GM12878 (cell line): ENCODE data around the gene ASAP2. TPM values are rescaled to one million over a fixed set of nuclear protein-coding genes. Genes with fewer than 3 reads are reported as not detected.

Source experiments
- ATAC-seq: fragments of 200-7000 bp; cut with Tn5 transposase; 3 replicates; pipeline ENCODE4 v1.9.1; 2020; ENCODE audit warnings: mild to moderate bottlenecking, moderate library complexity
- BruUV-seq: library from RNA; stranded (reverse); fragments of 400-500 nt; replicated peaks from 2 replicates; lab custom pipeline; 2021; lab: Mats Ljungman, UMichigan
- CTCF ChIA-PET: fragments of 300-600 bp; sonication (Branson Sonifier 250); formaldehyde crosslinking; extraction: SDS; loops from one replicate; lab custom pipeline; 2021; ENCODE audit warnings: inconsistent platforms; lab: Yijun Ruan, JAX
- POLR2A ChIA-PET: fragments of 350-600 bp; formaldehyde crosslinking; extraction: SDS; loops from one replicate; lab custom pipeline; 2021; ENCODE audit warnings: inconsistent platforms; lab: Charles Lee
- RAD21 ChIA-PET: fragments of 300-600 bp; sonication (Branson Sonifier 250); formaldehyde crosslinking; loops from one replicate; lab custom pipeline; 2023; ENCODE audit warnings: antibody characterized with exemption; ENCODE audit not compliant: unreplicated experiment; lab: Charles Lee
- SMC1A ChIA-PET: fragments of 300-600 bp; sonication (Branson Sonifier 250); formaldehyde crosslinking; loops from one replicate; lab custom pipeline; 2023; ENCODE audit not compliant: unreplicated experiment, uncharacterized antibody; lab: Charles Lee
- DNase-seq: peaks from one replicate; pipeline ENCODE4 v3.0.0-alpha.2; 2011; ENCODE audit warnings: low read depth, low spot score
- FAIRE-seq: peaks from 3 replicates; lab custom pipeline; 2011; peaks lifted over from hg19 to GRCh38; lab: Jason Lieb, UNC
- H2AFZ ChIP-seq: 2 replicates; pipeline ENCODE4 v1.6.0; 2011; ENCODE audit warnings: low read depth, low read length, control low read depth; ENCODE audit not compliant: control insufficient read depth
- H3K27ac ChIP-seq: 2 replicates; pipeline ENCODE4 v1.5.1; 2011; ENCODE audit warnings: control low read depth; ENCODE audit not compliant: control insufficient read depth, insufficient read depth
- H3K27me3 ChIP-seq, 2 experiments: replicated peaks in 1 of 2; 2 replicates each; pipeline versions ENCODE4 v1.6.0 to v1.6.1; 2011; ENCODE audit warnings: low read length in 1 of 2; ENCODE audit not compliant: control insufficient read depth in 2 of 2, insufficient read depth in 2 of 2
- H3K36me3 ChIP-seq, 2 experiments: 2 replicates each; pipeline ENCODE4 v1.5.1; 2011; ENCODE audit warnings: low read length in 1 of 2; ENCODE audit not compliant: control insufficient read depth in 2 of 2, insufficient read depth in 2 of 2
- H3K4me1 ChIP-seq: 2 replicates; pipeline ENCODE4 v1.6.1; 2011; ENCODE audit warnings: mild to moderate bottlenecking, low read length, moderate library complexity, mixed read lengths; ENCODE audit not compliant: control insufficient read depth, insufficient read depth
- H3K4me2 ChIP-seq: 2 replicates; pipeline ENCODE4 v1.6.0; 2011; ENCODE audit warnings: control low read depth; ENCODE audit not compliant: control insufficient read depth, insufficient read depth
- H3K4me3 ChIP-seq: fragments of 200-600 bp; sonication (generic); 2 replicates; pipeline ENCODE4 v1.5.1; 2016
- H3K79me2 ChIP-seq: 2 replicates; pipeline ENCODE4 v1.6.0; 2011; ENCODE audit warnings: low read length; ENCODE audit not compliant: control insufficient read depth, insufficient read depth
- H3K9ac ChIP-seq: 2 replicates; pipeline ENCODE4 v1.8.0; 2011; ENCODE audit warnings: low read length, control low read depth, mixed read lengths; ENCODE audit not compliant: control insufficient read depth, insufficient read depth
- H3K9me3 ChIP-seq: replicated peaks from 3 replicates; pipeline ENCODE4 v1.5.1; 2011; ENCODE audit warnings: mild to moderate bottlenecking, low read length; ENCODE audit not compliant: control insufficient read depth, insufficient read depth
- H4K20me1 ChIP-seq: 2 replicates; pipeline ENCODE4 v1.6.0; 2011; ENCODE audit not compliant: control insufficient read depth, insufficient read depth
- ATF7 ChIP-seq: fragments of 450-650 bp; IDR thresholded peaks from 2 replicates; pipeline ENCODE4 v1.6.1; 2016; ENCODE audit warnings: low read depth, mild to moderate bottlenecking
- BMI1 ChIP-seq: fragments of 450-650 bp; IDR thresholded peaks from 2 replicates; pipeline ENCODE4 v1.6.1; 2016; ENCODE audit warnings: mild to moderate bottlenecking, moderate library complexity, borderline replicate concordance
- CBX3 ChIP-seq: fragments of 200-600 bp; sonication (generic); IDR thresholded peaks from 2 replicates; pipeline ENCODE4 v1.6.1; 2016; ENCODE audit warnings: low read depth, borderline replicate concordance
- E2F4 ChIP-seq: IDR thresholded peaks from 2 replicates; pipeline ENCODE4 v1.6.1; 2012; ENCODE audit warnings: low read depth, low read length, improper control_type of control experiment
- EED ChIP-seq: sonication (generic); IDR thresholded peaks from 2 replicates; pipeline ENCODE4 v1.6.1; 2016; ENCODE audit warnings: antibody characterized with exemption, low read depth
- GABPA ChIP-seq: IDR thresholded peaks from 2 replicates; pipeline ENCODE4 v1.6.1; 2014; ENCODE audit warnings: antibody characterized with exemption, low read depth, mild to moderate bottlenecking, inconsistent platforms
- MAX ChIP-seq: IDR thresholded peaks from 2 replicates; pipeline ENCODE4 v1.6.1; 2012; ENCODE audit warnings: low read depth, low read length, improper control_type of control experiment
- MTA3 ChIP-seq: IDR thresholded peaks from 2 replicates; pipeline ENCODE4 v1.6.1; 2012; ENCODE audit warnings: low read length, inconsistent platforms, borderline replicate concordance
- NFXL1 ChIP-seq: fragments of 450-650 bp; IDR thresholded peaks from 2 replicates; pipeline ENCODE4 v1.6.1; 2017; ENCODE audit warnings: antibody characterized with exemption, mild to moderate bottlenecking, borderline replicate concordance
- NFYB ChIP-seq: IDR thresholded peaks from 2 replicates; pipeline ENCODE4 v1.6.1; 2011; ENCODE audit warnings: low read depth, mild to moderate bottlenecking, low read length, improper control_type of control experiment, moderate library complexity; ENCODE audit not compliant: insufficient read depth
- NR2C1 ChIP-seq: fragments of 450-650 bp; IDR thresholded peaks from 2 replicates; pipeline ENCODE4 v1.6.1; 2017; ENCODE audit warnings: antibody characterized with exemption, mild to moderate bottlenecking, moderate library complexity
- PBX3 ChIP-seq: IDR thresholded peaks from 2 replicates; pipeline ENCODE4 v1.6.1; 2011; ENCODE audit warnings: mild to moderate bottlenecking, low read depth, low read length, moderate library complexity; ENCODE audit not compliant: insufficient replicate concordance
- RB1 ChIP-seq: fragments of 450-650 bp; formaldehyde crosslinking; IDR thresholded peaks from 2 replicates; pipeline ENCODE4 v1.6.1; 2017; ENCODE audit warnings: mild to moderate bottlenecking, borderline replicate concordance
- SMARCA5 ChIP-seq: fragments of 450-650 bp; IDR thresholded peaks from 2 replicates; pipeline ENCODE4 v1.6.1; 2017; ENCODE audit warnings: mild to moderate bottlenecking
- SREBF2 ChIP-seq: IDR thresholded peaks from 2 replicates; pipeline ENCODE4 v1.6.1; 2012; ENCODE audit warnings: mild to moderate bottlenecking, low read length
- ZNF274 ChIP-seq: IDR thresholded peaks from one replicate; pipeline ENCODE4 v1.8.0; 2011; ENCODE audit not compliant: insufficient read length, insufficient read depth
- WGBS: methylation state at CpG from one replicate; pipeline ENCODE4 v1.1.6; 2016; ENCODE audit warnings: low lambda C conversion rate; ENCODE audit not compliant: insufficient replicate concordance, insufficient coverage; ENCODE audit errors: missing lambda C conversion rate; 5-methylcytosine and 5-hydroxymethylcytosine counted together
- in situ Hi-C: fragments of 300-500 bp; cut with MboI; formaldehyde crosslinking; loops from 9 replicates; pipeline ENCODE4 v1.14.3; 2018; ENCODE audit warnings: mixed read lengths
- intact Hi-C: fragments of 100-400 bp; cut with micrococcal nuclease; formaldehyde crosslinking; loops from one replicate; pipeline ENCODE4 v1.14.2; 2022; ENCODE audit not compliant: unreplicated experiment
- polyA plus RNA-seq, 11 experiments: library from polyadenylated mRNA; depleted of rRNA in 4 of 11; unstranded in 6 of 11; stranded (reverse) in 5 of 11; fragments of >200 nt; fragmentation: Nextera tagmentation in 4 of 11; fragmentation: Illumina TruSeq in 1 of 11; extraction: Ambion mirVana in 4 of 11; extraction: Trizol in 1 of 11; gene quantifications; 1 replicate in 1 of 11; 2 replicates in 10 of 11; pipeline versions ENCODE4 v1.2.1 to v1.2.3, GENCODE V29; 2011 to 2016; ENCODE audit warnings: inconsistent platforms in 2 of 11, missing spikeins in 2 of 11, low read depth in 1 of 11
- total RNA-seq, 4 experiments: library from RNA; depleted of rRNA in 3 of 4; stranded (reverse); fragments of >200 nt in 3 of 4; fragmentation: Illumina TruSeq in 1 of 4; extraction: Trizol in 1 of 4; gene quantifications; 2 replicates each; pipeline versions ENCODE4 v1.2.1 to v1.2.3, GENCODE V29; 2013 to 2021

ASAP2 gene
- total and polyA plus RNA-seq, 10 of the 15 experiments (the other 5 are each of a cell fraction or from before 2014, with no cell fraction given), result 0.05 to 0.27 (median 0.07) TPM; not detected in 4

DNA sequence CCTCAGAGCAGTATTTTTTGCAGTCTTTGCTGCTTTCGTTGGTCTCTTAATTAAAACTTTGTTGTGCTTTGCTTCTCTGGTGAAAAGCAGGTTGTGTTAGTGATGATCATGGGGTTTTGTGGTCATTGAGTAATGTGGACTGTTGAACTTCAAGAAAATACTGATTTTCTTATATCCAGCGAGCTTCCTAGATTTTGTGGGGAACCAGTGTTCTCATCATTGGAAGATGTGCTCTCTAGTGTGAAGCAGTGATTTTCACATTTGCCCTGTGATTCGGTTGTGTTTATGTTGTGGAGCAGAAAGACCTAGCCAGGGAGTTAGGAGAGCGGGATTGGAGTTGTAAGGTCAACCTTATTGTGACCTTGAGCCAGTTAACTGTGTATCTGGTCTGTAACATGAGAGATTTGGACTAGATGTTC, 12.4 kb downstream of the ASAP2 start:
- Histone ChIP-seq H3K9me3 (no peaks in the 10 kb centered on the region), H4K20me1 (0 out of 2 replicates have a peak, but pooled peaks cover 3% of the 10 kb centered on the region), H3K36me3 (no peaks in the 10 kb centered on the region), H2AFZ (no peak overlapping the region), H3K27me3 (no peaks in the 10 kb centered on the region; a peak in 1 of 4 replicates), H3K79me2 (no peaks in the 10 kb centered on the region), H3K4me2 (no peak overlapping the region), H3K4me3 (no peak overlapping the region), H3K9ac (no peak overlapping the region), H3K4me1 (no peaks in the 10 kb centered on the region), H3K27ac (no peak overlapping the region)
- ChIA-PET RAD21 (no interaction called here), SMC1A (interaction anchor here (0.9 kb wide), 1 partner anchor 10 kb away, joined by 3 read pairs; no protein-coding TSS in a partner anchor), CTCF (interaction anchor here (1.1 kb wide), 1 partner anchor 13 kb away, joined by 3 read pairs; no protein-coding TSS in a partner anchor), POLR2A (no interaction called here)
- no peak for DNase-seq
- in situ Hi-C loops, result no loop called here
- 16% methylated on average over 4 of the region's 4 CpGs for WGBS
- intact Hi-C loops, result no loop called here
- ATAC-seq, result no peak
- BruUV-seq, result no TSS peak
- no peak for FAIRE-seq
- no peak for TF ChIP-seq MAX
- no peak for TF ChIP-seq SMARCA5
- no peak for TF ChIP-seq ZNF274
- TF ChIP-seq ATF7, result no peak
- TF ChIP-seq CBX3, result no peak
- TF ChIP-seq RB1, result no peak
- TF ChIP-seq NFYB, result no peak

GRCh38 chr2:9220201-9220600, 13.6 kb downstream of the ASAP2 start:
- no peak overlapping the region for H3K4me3 ChIP-seq
- FAIRE-seq, result no peak
- no peaks in the 10 kb centered on the region for H3K36me3 ChIP-seq
- no peak overlapping the region for H3K4me2 ChIP-seq
- H3K27ac ChIP-seq, result no peak overlapping the region
- SMC1A ChIA-PET, result no interaction called here
- CTCF ChIA-PET, result no interaction called here
- intact Hi-C loops, result no loop called here
- H3K9me3 ChIP-seq, result no peaks in the 10 kb centered on the region
- POLR2A ChIA-PET, result no interaction called here
- no peaks in the 10 kb centered on the region for H3K4me1 ChIP-seq
- RAD21 ChIA-PET, result no interaction called here
- DNase-seq, result no peak
- H3K27me3 ChIP-seq, result no peaks in the 10 kb centered on the region
- no peak overlapping the region for H2AFZ ChIP-seq
- BruUV-seq, result no TSS peak
- H3K9ac ChIP-seq, result no peak overlapping the region
- H3K79me2 ChIP-seq, result no peaks in the 10 kb centered on the region
- ATAC-seq, result no peak
- H4K20me1 ChIP-seq, result 0 out of 2 replicates have a peak, but pooled peaks cover 3% of the 10 kb centered on the region
- in situ Hi-C loops, result no loop called here
- TF ChIP-seq SREBF2 (no peak), GABPA (no peak), E2F4 (no peak), MTA3 (no peak), PBX3 (no peak), NR2C1 (no peak), NFXL1 (no peak), BMI1 (no peak), EED (no peak)
